ENCODE measurements around the gene HIRIP3.

DNA sequence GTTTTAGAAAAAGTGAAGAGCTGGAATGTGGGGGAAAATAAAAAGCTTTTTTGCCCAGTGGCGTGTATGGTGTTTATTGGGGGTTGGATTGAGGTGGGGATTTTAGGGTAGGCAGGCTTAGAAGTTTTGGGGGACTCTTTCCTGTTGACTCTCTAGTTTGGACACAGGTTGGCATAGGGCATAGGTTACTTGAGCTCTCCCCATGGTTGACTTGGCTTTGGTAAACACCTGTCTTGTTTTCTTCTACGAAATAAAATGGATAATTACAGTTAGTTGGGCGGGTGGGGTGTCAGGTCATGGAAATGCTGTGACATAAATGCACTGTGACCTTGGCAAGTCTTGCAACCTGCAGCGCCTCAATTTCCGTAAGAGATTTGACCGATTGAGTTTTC, 22.4 kb downstream of the HIRIP3 start:
- TF ChIP-seq, protein P1, sequence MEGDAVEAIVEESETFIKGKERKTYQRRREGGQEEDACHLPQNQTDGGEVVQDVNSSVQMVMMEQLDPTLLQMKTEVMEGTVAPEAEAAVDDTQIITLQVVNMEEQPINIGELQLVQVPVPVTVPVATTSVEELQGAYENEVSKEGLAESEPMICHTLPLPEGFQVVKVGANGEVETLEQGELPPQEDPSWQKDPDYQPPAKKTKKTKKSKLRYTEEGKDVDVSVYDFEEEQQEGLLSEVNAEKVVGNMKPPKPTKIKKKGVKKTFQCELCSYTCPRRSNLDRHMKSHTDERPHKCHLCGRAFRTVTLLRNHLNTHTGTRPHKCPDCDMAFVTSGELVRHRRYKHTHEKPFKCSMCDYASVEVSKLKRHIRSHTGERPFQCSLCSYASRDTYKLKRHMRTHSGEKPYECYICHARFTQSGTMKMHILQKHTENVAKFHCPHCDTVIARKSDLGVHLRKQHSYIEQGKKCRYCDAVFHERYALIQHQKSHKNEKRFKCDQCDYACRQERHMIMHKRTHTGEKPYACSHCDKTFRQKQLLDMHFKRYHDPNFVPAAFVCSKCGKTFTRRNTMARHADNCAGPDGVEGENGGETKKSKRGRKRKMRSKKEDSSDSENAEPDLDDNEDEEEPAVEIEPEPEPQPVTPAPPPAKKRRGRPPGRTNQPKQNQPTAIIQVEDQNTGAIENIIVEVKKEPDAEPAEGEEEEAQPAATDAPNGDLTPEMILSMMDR (optimal IDR thresholded peaks at IDR 0.05 in 1 of 3, IDR thresholded peaks at IDR 0.05 in 1 of 3, conservative IDR thresholded peaks at IDR 0.05 in 1 of 3; ENCODE audit: extremely low read depth in 1 of 3, insufficient read depth in 2 of 3, low read length in 3 of 3) = no peak
- TF ChIP-seq EZH2 (IDR thresholded peaks at IDR 0.05; ENCODE audit: low read length) = no peak
